ENCODE measurements around the gene VWA8.

GRCh38 chr13:41707194-41707821 lies 253.6 kb downstream of the VWA8 start:
- TF ChIP-seq CTCF (IDR thresholded peaks at IDR 0.05) (no peak), POLR2A (IDR thresholded peaks at IDR 0.05) (no peak)
